ENCODE measurements around the gene MGAT4A.

Gene MGAT4A

GRCh38 chr2:98582523-98582922 lies 148.4 kb downstream of the MGAT4A start:
- DNase-seq (ENCODE audit: low read depth): no peak
- no peak for TF ChIP-seq CTCF (IDR thresholded peaks at IDR 0.05; ENCODE audit: insufficient read depth, low read depth, low read length, missing control alignments)
- H3K4me3 ChIP-seq (ENCODE audit: low read depth, low read length): no peak overlapping the region

GRCh38 chr2:98580656-98581284 lies 150.2 kb downstream of the MGAT4A start:
- no peak for DNase-seq (ENCODE audit: low read depth)
- no peak for TF ChIP-seq CTCF (IDR thresholded peaks at IDR 0.05; ENCODE audit: insufficient read depth, low read depth, low read length, missing control alignments)
- no peak overlapping the region for H3K4me3 ChIP-seq (ENCODE audit: low read depth, low read length)

GRCh38 chr2:98579926-98580325 lies 151.0 kb downstream of the MGAT4A start:
- TF ChIP-seq CTCF (IDR thresholded peaks at IDR 0.05; ENCODE audit: insufficient read depth, low read depth, low read length, missing control alignments): no peak
- no peak overlapping the region for H3K4me3 ChIP-seq (ENCODE audit: low read depth, low read length)
- no peak for DNase-seq (ENCODE audit: low read depth)

- no peak for TF ChIP-seq CTCF (IDR thresholded peaks at IDR 0.05; ENCODE audit: insufficient read depth, low read depth, low read length, missing control alignments)
- H3K4me3 ChIP-seq (ENCODE audit: low read depth, low read length): no peak overlapping the region
- no peak for DNase-seq (ENCODE audit: low read depth)
Observed at GRCh38 chr2:98578231-98578630, 152.7 kb downstream of the MGAT4A start.

- TF ChIP-seq CTCF (IDR thresholded peaks at IDR 0.05; ENCODE audit: insufficient read depth, low read depth, low read length, missing control alignments): no peak
- H3K4me3 ChIP-seq (ENCODE audit: low read depth, low read length): no peak overlapping the region
- DNase-seq (ENCODE audit: low read depth): no peak
Observed at GRCh38 chr2:98577313-98577712, 153.6 kb downstream of the MGAT4A start.

GRCh38 chr2:98576666-98577312 lies 154.1 kb downstream of the MGAT4A start:
- no peak for DNase-seq (ENCODE audit: low read depth)
- TF ChIP-seq CTCF (IDR thresholded peaks at IDR 0.05; ENCODE audit: insufficient read depth, low read depth, low read length, missing control alignments): no peak

GRCh38 chr2:98573426-98573825 lies 157.5 kb downstream of the MGAT4A start:
- no peak overlapping the region for H3K4me3 ChIP-seq (ENCODE audit: low read depth, low read length)
- no peak for DNase-seq (ENCODE audit: low read depth)
- no peak for TF ChIP-seq CTCF (IDR thresholded peaks at IDR 0.05; ENCODE audit: insufficient read depth, low read depth, low read length, missing control alignments)

More at GRCh38 chr2:98576666-98577312, 154.1 kb downstream of the MGAT4A start:
- no peak overlapping the region for H3K4me3 ChIP-seq (ENCODE audit: low read depth, low read length)

Measured in GM12865 (cell line).